K562 (cell line): ENCODE results near the gene PIGM. TPM values are rescaled to one million over a fixed set of nuclear protein-coding genes. Genes with fewer than 3 reads are reported as not detected.

Experiments used
- ATAC-seq: fragments of 200-7000 bp; cut with Tn5 transposase; 3 replicates; pipeline ENCODE4 v1.9.1; 2020; ENCODE audit warnings: moderate library complexity
- BruUV-seq: library from RNA; stranded (reverse); fragments of 400-500 nt; replicated peaks from 2 replicates; lab custom pipeline; 2021; lab: Mats Ljungman, UMichigan
- CTCF ChIA-PET: fragments of 300-600 bp; formaldehyde crosslinking; extraction: SDS; loops from one replicate; lab custom pipeline; 2021; ENCODE audit warnings: low intra/inter-chr PET ratio; lab: Yijun Ruan, JAX
- POLR2A ChIA-PET: fragments of 300-600, 350-650 bp; sonication (Branson Sonifier 250); formaldehyde crosslinking; extraction: SDS; loops from one replicate; lab custom pipeline; 2021; ENCODE audit warnings: antibody characterized with exemption, inconsistent platforms; lab: Yijun Ruan, JAX
- DNase-seq, 4 experiments: peaks; one replicate each; pipeline versions ENCODE4 v3.0.0 to v3.0.0-alpha.2; 2011 to 2018; ENCODE audit warnings: low spot score in 3 of 4, mixed read lengths in 3 of 4; ENCODE audit errors: extremely low read depth in 1 of 4
- FAIRE-seq: peaks from 2 replicates; lab custom pipeline; 2011; peaks lifted over from hg19 to GRCh38; lab: Jason Lieb, UNC
- H2AFZ ChIP-seq: 2 replicates; pipeline ENCODE4 v1.6.0; 2011; ENCODE audit warnings: low read depth, low read length, control low read depth, inconsistent platforms
- H3K27ac ChIP-seq: fragments of 200-600 bp; 3 replicates; pipeline ENCODE4 v1.8.0; 2011; ENCODE audit warnings: low read depth, mild to moderate bottlenecking, control low read depth, inconsistent platforms, low read length, moderate library complexity, mixed read lengths; ENCODE audit errors: extremely low read depth
- H3K27me3 ChIP-seq, 2 experiments: fragments of 300-600 bp in 1 of 2; 2 replicates in 1 of 2; 3 replicates in 1 of 2; pipeline versions ENCODE4 v1.6.0 to v1.8.0; 2011; ENCODE audit warnings: inconsistent platforms in 2 of 2, low read length in 2 of 2, mild to moderate bottlenecking in 1 of 2, mixed read lengths in 1 of 2, moderate library complexity in 1 of 2; ENCODE audit not compliant: control insufficient read depth in 2 of 2, insufficient read depth in 2 of 2
- H3K36me3 ChIP-seq: fragments of 300-600 bp; 3 replicates; pipeline ENCODE4 v1.8.0; 2011; ENCODE audit warnings: mild to moderate bottlenecking, low read length, inconsistent platforms; ENCODE audit not compliant: control insufficient read depth, insufficient read depth
- H3K4me1 ChIP-seq, 2 experiments: fragments of 200-600 bp in 1 of 2; replicated peaks in 1 of 2; 2 replicates in 1 of 2; 3 replicates in 1 of 2; pipeline versions ENCODE4 v1.5.1 to v1.8.0; 2011; ENCODE audit warnings: inconsistent platforms in 2 of 2, low read length in 2 of 2, mild to moderate bottlenecking in 1 of 2, mixed read lengths in 1 of 2, moderate library complexity in 1 of 2; ENCODE audit not compliant: control insufficient read depth in 2 of 2, insufficient read depth in 2 of 2
- H3K4me2 ChIP-seq: 2 replicates; pipeline ENCODE4 v1.6.1; 2011; ENCODE audit warnings: low read length, control low read depth, inconsistent platforms, mixed read lengths; ENCODE audit not compliant: insufficient read depth
- H3K4me3 ChIP-seq: fragments of 200-600 bp; sonication (generic), shearing (Covaris generic); 2 replicates; pipeline ENCODE4 v1.5.1; 2016; ENCODE audit warnings: control low read depth, inconsistent platforms
- H3K79me2 ChIP-seq: fragments of 200-600 bp; 3 replicates; pipeline ENCODE4 v1.8.0; 2011; ENCODE audit warnings: low read length, inconsistent platforms; ENCODE audit not compliant: control insufficient read depth, insufficient read depth
- H3K9ac ChIP-seq, 2 experiments: 2 replicates each; pipeline versions ENCODE4 v1.6.0 to v1.6.1; 2011; ENCODE audit warnings: low read depth in 2 of 2, low read length in 2 of 2, control low read depth in 1 of 2, inconsistent platforms in 1 of 2, mild to moderate bottlenecking in 1 of 2, mixed read lengths in 1 of 2; ENCODE audit not compliant: insufficient read depth in 1 of 2
- H3K9me1 ChIP-seq: one replicate; pipeline ENCODE4 v1.6.0; 2011; ENCODE audit warnings: inconsistent platforms, mild to moderate bottlenecking, low read length, moderate library complexity; ENCODE audit not compliant: control insufficient read depth, insufficient read depth
- H3K9me3 ChIP-seq: replicated peaks from 2 replicates; pipeline ENCODE4 v1.5.1; 2011; ENCODE audit warnings: low read depth, low read length, inconsistent platforms; ENCODE audit not compliant: control insufficient read depth, insufficient read depth
- H4K20me1 ChIP-seq: replicated peaks from 2 replicates; pipeline ENCODE4 v1.6.1; 2011; ENCODE audit warnings: low read length, inconsistent platforms, mixed read lengths; ENCODE audit not compliant: control insufficient read depth, insufficient read depth
- E2F1 ChIP-seq: sonication (generic); formaldehyde crosslinking; IDR thresholded peaks from 2 replicates; pipeline ENCODE4 v1.8.1; 2023; ENCODE audit warnings: mild to moderate bottlenecking, missing genetic modification reagents, moderate library complexity
- ETS2 ChIP-seq: IDR thresholded peaks from 2 replicates; pipeline ENCODE4 v1.6.1; 2016; ENCODE audit warnings: borderline replicate concordance, missing genetic modification characterization, mild to moderate bottlenecking, moderate library complexity, missing compliant biosample characterization; ENCODE audit not compliant: poor library complexity, severe bottlenecking
- FIP1L1 ChIP-seq: fragments of 200-400 bp; formaldehyde crosslinking; IDR thresholded peaks from 2 replicates; pipeline ENCODE4 v1.6.1; 2018; ENCODE audit warnings: mild to moderate bottlenecking, low read depth, low read length; ENCODE audit not compliant: poor library complexity, severe bottlenecking
- KLF6 ChIP-seq: fragments of 250-450 bp; sonication (Bioruptor Pico); IDR thresholded peaks from 2 replicates; pipeline ENCODE4 v1.4.0; 2020; ENCODE audit warnings: mild to moderate bottlenecking, moderate library complexity, borderline replicate concordance
- MYBL2 ChIP-seq, 2 experiments: fragments of 450-650 bp in 1 of 2; sonication (generic) in 1 of 2; formaldehyde crosslinking in 1 of 2; IDR thresholded peaks; 2 replicates each; pipeline versions ENCODE4 v1.6.1 to v1.8.1; 2017 to 2022; ENCODE audit warnings: borderline replicate concordance in 1 of 2, inconsistent platforms in 1 of 2, low read depth in 1 of 2, mild to moderate bottlenecking in 1 of 2, missing genetic modification reagents in 1 of 2, moderate library complexity in 1 of 2
- OTX1 ChIP-seq: fragments of 450-650 bp; formaldehyde crosslinking; IDR thresholded peaks from 2 replicates; pipeline ENCODE4 v1.4.0; 2022; ENCODE audit warnings: mild to moderate bottlenecking
- PTBP1 ChIP-seq: fragments of 200-400 bp; formaldehyde crosslinking; IDR thresholded peaks from 2 replicates; pipeline ENCODE4 v1.6.1; 2017; ENCODE audit warnings: low read depth, low read length
- RNF219 ChIP-seq: fragments of 250-450 bp; sonication (Bioruptor Pico); IDR thresholded peaks from 2 replicates; pipeline ENCODE4 v1.5.0; 2022; ENCODE audit warnings: mild to moderate bottlenecking
- RUNX1 ChIP-seq: sonication (generic); IDR thresholded peaks from 2 replicates; pipeline ENCODE4 v1.6.1; 2016; ENCODE audit warnings: antibody characterized with exemption, low read depth
- SIRT6 ChIP-seq: IDR thresholded peaks from one replicate; pipeline ENCODE4 v1.6.1; 2012; ENCODE audit warnings: low read depth, mild to moderate bottlenecking, control low read depth, inconsistent platforms, low read length, moderate library complexity
- TSC22D4 ChIP-seq: fragments of 450-650 bp; IDR thresholded peaks from 2 replicates; pipeline ENCODE4 v1.6.1; 2016; ENCODE audit warnings: missing genetic modification characterization, missing biosample characterization, control low read depth
- XRCC3 ChIP-seq: fragments of 450-650 bp; IDR thresholded peaks from 2 replicates; pipeline ENCODE4 v1.6.1; 2017; ENCODE audit warnings: mild to moderate bottlenecking, moderate library complexity
- YY1 ChIP-seq, 3 experiments: IDR thresholded peaks; 2 replicates each; pipeline ENCODE4 v1.6.1; 2011; ENCODE audit warnings: low read length in 2 of 3, mild to moderate bottlenecking in 2 of 3, moderate library complexity in 2 of 3, borderline replicate concordance in 1 of 3, control low read depth in 1 of 3, low read depth in 1 of 3; ENCODE audit not compliant: insufficient read depth in 3 of 3, insufficient replicate concordance in 2 of 3, control insufficient read depth in 1 of 3, insufficient read length in 1 of 3; ENCODE audit errors: extremely low read depth in 1 of 3
- ZFP1 ChIP-seq: fragments of 450-650 bp; formaldehyde crosslinking; IDR thresholded peaks from 2 replicates; pipeline ENCODE4 v1.4.0; 2020; ENCODE audit warnings: mild to moderate bottlenecking, mixed read lengths
- ZNF124 ChIP-seq: sonication (generic); formaldehyde crosslinking; IDR thresholded peaks from 2 replicates; pipeline ENCODE4 v1.8.1; 2022; ENCODE audit warnings: missing genetic modification reagents
- ZNF140 ChIP-seq: fragments of 250-450 bp; sonication (Bioruptor Pico); IDR thresholded peaks from 2 replicates; pipeline ENCODE4 v1.8.0; 2021; ENCODE audit warnings: moderate library complexity, mild to moderate bottlenecking, inconsistent platforms
- WGBS: fragments of 100-300 bp; shearing (Covaris generic); methylation state at CpG from one replicate; pipeline ENCODE4 v1.1.6; 2016; ENCODE audit warnings: low coverage, mixed read lengths; ENCODE audit not compliant: insufficient coverage; ENCODE audit errors: missing lambda C conversion rate; 5-methylcytosine and 5-hydroxymethylcytosine counted together
- in situ Hi-C: fragments of 300-500 bp; cut with MboI; formaldehyde crosslinking; loops from 4 replicates; pipeline ENCODE4 v1.15.0; 2018; ENCODE audit warnings: inconsistent platforms, mixed read lengths
- intact Hi-C: fragments of 100-400 bp; cut with micrococcal nuclease; formaldehyde crosslinking; loops from 2 replicates; pipeline ENCODE4 v1.14.2; 2022
- polyA plus RNA-seq, 8 experiments: library from polyadenylated mRNA; depleted of rRNA in 4 of 8; stranded (reverse) in 5 of 8; unstranded in 3 of 8; fragments of >200 nt; fragmentation: Nextera tagmentation in 2 of 8; fragmentation: Illumina TruSeq in 1 of 8; extraction: Ambion mirVana in 2 of 8; extraction: Trizol in 1 of 8; gene quantifications; 2 replicates each; pipeline versions ENCODE4 v1.2.1 to v1.2.3, GENCODE V29; 2011 to 2014; ENCODE audit warnings: inconsistent platforms in 1 of 8, missing spikeins in 1 of 8
- total RNA-seq, 7 experiments: library from RNA; depleted of rRNA in 6 of 7; stranded (reverse); fragments of >200 nt in 6 of 7; fragmentation: Illumina TruSeq in 2 of 7; extraction: Trizol in 2 of 7; gene quantifications; 2 replicates each; pipeline versions ENCODE4 v1.2.1 to v1.2.3, GENCODE V29; 2011 to 2021; ENCODE audit warnings: low replicate concordance in 1 of 7

The PIGM gene
- total and polyA plus RNA-seq, 9 of the 15 experiments (the other 6 are each of a cell fraction or from before 2014, with no cell fraction given): 2.6 to 6.7 (median 4.3) TPM

GRCh38 chr1:160063176-160063575, 31.4 kb upstream of the PIGM start:
- Histone ChIP-seq H2AFZ (no peak overlapping the region), H3K27ac (no peak overlapping the region), H3K79me2 (no peaks in the 10 kb centered on the region), H3K9ac (0 out of 4 replicates have a peak overlapping the region, but pooled peaks of 1 of the 2 experiments have one; percentile 55), H3K9me3 (no peaks in the 10 kb centered on the region), H3K27me3 (peaks cover 18 to 52% of the 10 kb centered on the region in 2 experiments; a peak in 4 of 5 replicates), H3K36me3 (no peaks in the 10 kb centered on the region), H3K4me3 (no peak overlapping the region), H3K4me1 (no peaks in the 10 kb centered on the region; a peak in 1 of 5 replicates), H4K20me1 (peaks cover 3% of the 10 kb centered on the region; the same call in 1 of the 2 replicates), H3K4me2 (no peak overlapping the region), H3K9me1 (no peaks in the 10 kb centered on the region)
- 0% methylated on average over 5 of the region's 5 CpGs for WGBS
- ChIA-PET POLR2A (interaction anchor here (0.7 to 2.8 kb wide), 5 partner anchors 9 to 136 kb away, joined by 3 to 12 read pairs (median 4); partner anchors contain the start of gene KCNJ9), CTCF (no interaction called here)
- ATAC-seq (no peak), FAIRE-seq (no peak), DNase-seq (no peak)
- in situ Hi-C loops: no loop called here
- BruUV-seq: no TSS peak
- intact Hi-C loops: no loop called here
- TF ChIP-seq ZNF124 (CRISPR knock-in tag) (no peak), PTBP1 (no peak), TSC22D4 (no peak), XRCC3 (no peak), FIP1L1 (no peak), MYBL2 (IDR thresholded peaks at IDR 0.05; ENCODE audit: low read depth) (no peak), MYBL2 (CRISPR knock-in tag; IDR thresholded peaks at IDR 0.05; ENCODE audit: borderline replicate concordance) (no peak), ZNF140 (CRISPR knock-in tag) (no peak), SIRT6 (no peak), OTX1 (CRISPR knock-in tag) (no peak), E2F1 (CRISPR knock-in tag) (no peak), KLF6 (no peak), ETS2 (tag) (no peak), RUNX1 (no peak), YY1 (IDR thresholded peaks at IDR 0.05; ENCODE audit: borderline replicate concordance in 1 of 3, control insufficient read depth in 1 of 3, extremely low read depth in 1 of 3, insufficient read depth in 3 of 3, insufficient read length in 1 of 3, insufficient replicate concordance in 2 of 3, low read depth in 1 of 3, low read length in 2 of 3) (no peak), ZFP1 (CRISPR knock-in tag) (no peak), RNF219 (no peak)
